Smooth muscle cell (in vitro differentiated cells): ENCODE data around the gene BRK1. TPM values are rescaled to one million over a fixed set of nuclear protein-coding genes. Genes with fewer than 3 reads are reported as not detected.

Experiments
- DNase-seq: peaks from one replicate; lab custom pipeline; 2025; ENCODE audit not compliant: unreplicated experiment; lab: John Stamatoyannopoulos, UW
- H2AFZ ChIP-seq: fragments of 200-600 bp; sonication (generic); 2 replicates; pipeline ENCODE4 v1.6.0; 2016; ENCODE audit warnings: antibody characterized with exemption, low read depth, mild to moderate bottlenecking
- H3F3A ChIP-seq: fragments of 200-600 bp; sonication (generic); 2 replicates; pipeline ENCODE4 v1.6.0; 2017; ENCODE audit warnings: antibody characterized with exemption, low read depth
- H3K27ac ChIP-seq: fragments of 200-600 bp; sonication (generic); 2 replicates; pipeline ENCODE4 v1.5.1; 2016; ENCODE audit warnings: low read depth, mild to moderate bottlenecking
- H3K27me3 ChIP-seq: fragments of 200-600 bp; sonication (generic); 2 replicates; pipeline ENCODE4 v1.6.1; 2016; ENCODE audit warnings: low read depth, mild to moderate bottlenecking
- H3K36me3 ChIP-seq: fragments of 200-600 bp; sonication (generic); 2 replicates; pipeline ENCODE4 v1.5.1; 2016; ENCODE audit warnings: low read depth
- H3K4me1 ChIP-seq: fragments of 200-600 bp; sonication (generic); 2 replicates; pipeline ENCODE4 v1.5.1; 2016; ENCODE audit warnings: low read depth
- H3K4me2 ChIP-seq: fragments of 200-600 bp; sonication (generic); 2 replicates; pipeline ENCODE4 v1.6.0; 2016; ENCODE audit warnings: mild to moderate bottlenecking
- H3K4me3 ChIP-seq: fragments of 200-600 bp; sonication (generic); 2 replicates; pipeline ENCODE4 v1.5.1; 2016; ENCODE audit warnings: mild to moderate bottlenecking
- H3K79me2 ChIP-seq: fragments of 200-600 bp; sonication (generic); 2 replicates; pipeline ENCODE4 v1.6.0; 2016; ENCODE audit warnings: low read depth, mild to moderate bottlenecking
- H3K9ac ChIP-seq: fragments of 200-600 bp; sonication (generic); 2 replicates; pipeline ENCODE4 v1.6.0; 2016; ENCODE audit warnings: low read depth
- H3K9me3 ChIP-seq: fragments of 200-600 bp; sonication (generic); replicated peaks from 2 replicates; pipeline ENCODE4 v1.5.1; 2016; ENCODE audit warnings: low read depth
- H4K20me1 ChIP-seq: fragments of 200-600 bp; sonication (generic); 2 replicates; pipeline ENCODE4 v1.6.0; 2016; ENCODE audit warnings: low read depth
- CTCF ChIP-seq: fragments of 200-600 bp; sonication (generic); IDR thresholded peaks from 2 replicates; pipeline ENCODE4 v1.5.1; 2017; ENCODE audit warnings: borderline replicate concordance, mild to moderate bottlenecking, antibody characterized with exemption; ENCODE audit not compliant: insufficient read depth, poor library complexity, severe bottlenecking
- WGBS: methylation state at CpG from one replicate; pipeline ENCODE4 v1.1.7; 2016; ENCODE audit warnings: low lambda C conversion rate; 5-methylcytosine and 5-hydroxymethylcytosine counted together
- polyA plus RNA-seq: library from polyadenylated mRNA; unstranded; fragments of >200 nt; fragmentation: Nextera tagmentation; extraction: Ambion mirVana; gene quantifications from 2 replicates; pipeline ENCODE4 v1.2.1, GENCODE V29; 2016
- total RNA-seq: library from RNA; depleted of rRNA; stranded (reverse); fragments of >200 nt; gene quantifications from 2 replicates; pipeline ENCODE4 v1.2.3, GENCODE V29; 2014

BRK1 gene
- total and polyA plus RNA-seq, 2 experiments from 2014 or later: 117 to 228 TPM

GRCh38 chr3:10116138-10116460 lies 624 bp downstream of the BRK1 start:
- Histone ChIP-seq H3K79me2 (peaks cover 56% of the 10 kb centered on the region), H2AFZ (peak overlapping the region; percentile 56), H3K9me3 (no peaks in the 10 kb centered on the region), H3K4me2 (peak overlapping the region; percentile 83), H3K27ac (peak overlapping the region; percentile 79), H3K27me3 (no peaks in the 10 kb centered on the region), H3K36me3 (no peaks in the 10 kb centered on the region), H4K20me1 (peaks cover 46% of the 10 kb centered on the region), H3F3A (no peaks in the 10 kb centered on the region), H3K4me1 (peaks cover 8% of the 10 kb centered on the region), H3K9ac (peak overlapping the region; percentile 77), H3K4me3 (peak overlapping the region; percentile 79)
- DNase-seq: no peak
- WGBS: 3% methylated on average over 10 of the region's 10 CpGs
- no peak for TF ChIP-seq CTCF

- H2AFZ ChIP-seq: no peak overlapping the region
- H4K20me1 ChIP-seq: peaks cover 53% of the 10 kb centered on the region
- H3K27me3 ChIP-seq: no peaks in the 10 kb centered on the region
- H3K9ac ChIP-seq: peak overlapping the region; percentile 77
- no peaks in the 10 kb centered on the region for H3F3A ChIP-seq
- H3K4me1 ChIP-seq: peaks cover 8% of the 10 kb centered on the region
- H3K79me2 ChIP-seq: peaks cover 63% of the 10 kb centered on the region
- no peak for DNase-seq
- 95% methylated on average over 4 of the region's 4 CpGs for WGBS
- no peak overlapping the region for H3K27ac ChIP-seq
- TF ChIP-seq CTCF: no peak
- H3K36me3 ChIP-seq: no peaks in the 10 kb centered on the region
- peak overlapping the region; percentile 79 for H3K4me3 ChIP-seq
- peak overlapping the region; percentile 83 for H3K4me2 ChIP-seq
- no peaks in the 10 kb centered on the region for H3K9me3 ChIP-seq
These were observed 1.5 kb downstream of the BRK1 start for GRCh38 chr3:10116928-10117327.

GRCh38 chr3:10119376-10119775 lies 3.9 kb downstream of the BRK1 start:
- Histone ChIP-seq H3K4me1 (peaks cover 8% of the 10 kb centered on the region), H3K4me3 (no peak overlapping the region), H3K27me3 (no peaks in the 10 kb centered on the region), H3K4me2 (no peak overlapping the region), H3K79me2 (peaks cover 83% of the 10 kb centered on the region), H3K36me3 (no peaks in the 10 kb centered on the region), H3K9me3 (no peaks in the 10 kb centered on the region), H3F3A (no peaks in the 10 kb centered on the region), H3K27ac (no peak overlapping the region), H4K20me1 (peaks cover 75% of the 10 kb centered on the region), H3K9ac (no peak overlapping the region), H2AFZ (no peak overlapping the region)
- WGBS: 90% methylated on average over 4 of the region's 4 CpGs
- DNase-seq: no peak
- TF ChIP-seq CTCF: no peak

- 94% methylated on average over 2 of the region's 2 CpGs for WGBS
- H2AFZ ChIP-seq: no peak overlapping the region
These were observed 5.6 kb downstream of the BRK1 start for GRCh38 chr3:10121064-10121463.

More at GRCh38 chr3:10121064-10121463, 5.6 kb downstream of the BRK1 start:
- H3K4me1 ChIP-seq: peaks cover 8% of the 10 kb centered on the region
- peaks cover 4% of the 10 kb centered on the region for H3K36me3 ChIP-seq
- H3K9me3 ChIP-seq: no peaks in the 10 kb centered on the region
- no peaks in the 10 kb centered on the region for H3F3A ChIP-seq
- no peak overlapping the region for H3K4me3 ChIP-seq
- H3K79me2 ChIP-seq: peaks cover 84% of the 10 kb centered on the region
- no peaks in the 10 kb centered on the region for H3K27me3 ChIP-seq
- no peak overlapping the region for H3K27ac ChIP-seq
- no peak for TF ChIP-seq CTCF
- no peak overlapping the region for H3K4me2 ChIP-seq
- DNase-seq: no peak
- H4K20me1 ChIP-seq: peaks cover 92% of the 10 kb centered on the region
- H3K9ac ChIP-seq: no peak overlapping the region
